ENCODE measurements around the gene AJM1. TPM values are rescaled to one million over a fixed set of nuclear protein-coding genes. Genes with fewer than 3 reads are reported as not detected.
A peak's percentile ranks its signal among the peaks of the same experiment; 100 is the strongest.
"Not testable (repeated sequence)": the region's sequence is repeated elsewhere in the genome, so short reads cannot be mapped to it uniquely, and the experiment has no call there.

AJM1 gene
- total RNA-seq, 1 donor from 2014 or later = 7.4 TPM

GRCh38 chr9:136881691-136882108, 39.4 kb downstream of the AJM1 start:
- H3K9me3 Mint-ChIP-seq (ENCODE audit: low read depth) = no peaks in the 10 kb centered on the region
- H3K4me3 Mint-ChIP-seq (ENCODE audit: unreplicated experiment) = no peak overlapping the region
- H3K27ac Mint-ChIP-seq (ENCODE audit: unreplicated experiment) = no peak overlapping the region
- DNase-seq (ENCODE audit: low spot score) = no peak
- peaks cover 20% of the 10 kb centered on the region for H3K4me1 Mint-ChIP-seq (ENCODE audit: low read depth)
- H3K27me3 Mint-ChIP-seq (ENCODE audit: low read depth) = no peaks in the 10 kb centered on the region
- TF ChIP-seq CTCF (IDR thresholded peaks at IDR 0.05) = no peak
- H3K36me3 Mint-ChIP-seq (ENCODE audit: low read depth) = no peaks in the 10 kb centered on the region

GRCh38 chr9:136882109-136882946, 40.0 kb downstream of the AJM1 start:
- H3K4me1 Mint-ChIP-seq (ENCODE audit: low read depth) = peaks cover 24% of the 10 kb centered on the region
- H3K4me3 Mint-ChIP-seq (ENCODE audit: unreplicated experiment) = no peak overlapping the region
- no peaks in the 10 kb centered on the region for H3K36me3 Mint-ChIP-seq (ENCODE audit: low read depth)
- no peaks in the 10 kb centered on the region for H3K27me3 Mint-ChIP-seq (ENCODE audit: low read depth)
- no peak for TF ChIP-seq CTCF (IDR thresholded peaks at IDR 0.05)
- DNase-seq (ENCODE audit: low spot score) = no peak
- no peak overlapping the region for H3K27ac Mint-ChIP-seq (ENCODE audit: unreplicated experiment)
- H3K9me3 Mint-ChIP-seq (ENCODE audit: low read depth) = no peaks in the 10 kb centered on the region

- not testable (repeated sequence) for H3K9me3 Mint-ChIP-seq (ENCODE audit: low read depth); H3K27me3 Mint-ChIP-seq (ENCODE audit: low read depth); DNase-seq (ENCODE audit: low spot score); H3K4me3 Mint-ChIP-seq (ENCODE audit: unreplicated experiment); H3K27ac Mint-ChIP-seq (ENCODE audit: unreplicated experiment); H3K36me3 Mint-ChIP-seq (ENCODE audit: low read depth)
- H3K4me1 Mint-ChIP-seq (ENCODE audit: low read depth) = peaks cover 28% of the 10 kb centered on the region
These were observed 40.6 kb downstream of the AJM1 start for GRCh38 chr9:136882947-136883283.

- H3K9me3 Mint-ChIP-seq (ENCODE audit: low read depth); H3K27me3 Mint-ChIP-seq (ENCODE audit: low read depth): not testable (repeated sequence)
These were observed 41.4 kb downstream of the AJM1 start for GRCh38 chr9:136883670-136884069.

GRCh38 chr9:136885950-136886578, 43.8 kb downstream of the AJM1 start, which contains the start of gene TRAF2:
Gene TRAF2, plus strand, starts transcription at chr9:136886516. Its CDS starts 12,225 bp downstream, at chr9:136898741.
- peaks cover 28% of the 10 kb centered on the region for H3K4me1 Mint-ChIP-seq (ENCODE audit: low read depth)
- H3K4me3 Mint-ChIP-seq (ENCODE audit: unreplicated experiment) = peak within 1 kb of the TSS; percentile 79
- H3K27ac Mint-ChIP-seq (ENCODE audit: unreplicated experiment) = peak within 1 kb of the TSS; percentile 88
- H3K36me3 Mint-ChIP-seq (ENCODE audit: low read depth) = no peaks in the 10 kb centered on the region
- DNase-seq (ENCODE audit: low spot score) = peak; percentile 100
- no peaks in the 10 kb centered on the region for H3K9me3 Mint-ChIP-seq (ENCODE audit: low read depth)
- TF ChIP-seq CTCF (IDR thresholded peaks at IDR 0.05) = peak; percentile 19
- H3K27me3 Mint-ChIP-seq (ENCODE audit: low read depth) = no peaks in the 10 kb centered on the region

More at GRCh38 chr9:136883670-136884069, 41.4 kb downstream of the AJM1 start:
- not testable (repeated sequence) for H3K36me3 Mint-ChIP-seq (ENCODE audit: low read depth); H3K4me3 Mint-ChIP-seq (ENCODE audit: unreplicated experiment); DNase-seq (ENCODE audit: low spot score); H3K27ac Mint-ChIP-seq (ENCODE audit: unreplicated experiment)
- peaks cover 28% of the 10 kb centered on the region for H3K4me1 Mint-ChIP-seq (ENCODE audit: low read depth)
